Endothelial cell of umbilical vein (primary cell): ENCODE results near the gene USE1. TPM values are rescaled to one million over a fixed set of nuclear protein-coding genes. Genes with fewer than 3 reads are reported as not detected.

Experiments
- BruUV-seq: library from RNA; stranded (reverse); fragments of 400-500 nt; replicated peaks from 2 replicates; lab custom pipeline; 2021; lab: Mats Ljungman, UMichigan
- CTCF ChIA-PET: fragments of 300-600, 350-600 bp; sonication (Branson Sonifier 250); formaldehyde crosslinking; loops from one replicate; lab custom pipeline; 2021; ENCODE audit warnings: antibody characterized with exemption, inconsistent platforms; lab: Charles Lee
- POLR2A ChIA-PET: fragments of 300-600, 350-600 bp; sonication (Branson Sonifier 250); formaldehyde crosslinking; loops from one replicate; lab custom pipeline; 2021; ENCODE audit warnings: antibody characterized with exemption, inconsistent platforms; lab: Charles Lee
- DNase-seq: peaks from one replicate; pipeline ENCODE4 v3.0.0-alpha.2; 2011; ENCODE audit warnings: low read depth, low spot score
- FAIRE-seq: peaks from 2 replicates; lab custom pipeline; 2011; peaks lifted over from hg19 to GRCh38; lab: Jason Lieb, UNC
- H2AFZ ChIP-seq: 2 replicates; pipeline ENCODE4 v1.6.0; 2012; ENCODE audit warnings: low read depth, low read length, control low read depth, inconsistent platforms
- H3K27ac ChIP-seq: 2 replicates; pipeline ENCODE4 v1.5.1; 2011; ENCODE audit warnings: low read depth, mild to moderate bottlenecking, control low read depth, low read length, moderate library complexity; ENCODE audit not compliant: insufficient read depth
- H3K27me3 ChIP-seq, 2 experiments: 2 replicates each; pipeline versions ENCODE4 v1.6.0 to v1.6.1; 2011; ENCODE audit warnings: low read length in 2 of 2, mixed read lengths in 1 of 2; ENCODE audit not compliant: control insufficient read depth in 2 of 2, insufficient read depth in 2 of 2
- H3K36me3 ChIP-seq, 2 experiments: 2 replicates in 1 of 2; 3 replicates in 1 of 2; pipeline ENCODE4 v1.5.1; 2011; ENCODE audit warnings: low read length in 2 of 2, mild to moderate bottlenecking in 1 of 2, moderate library complexity in 1 of 2; ENCODE audit not compliant: control insufficient read depth in 2 of 2, insufficient read depth in 2 of 2; ENCODE audit errors: extremely low read depth in 1 of 2
- H3K4me1 ChIP-seq: 3 replicates; pipeline ENCODE4 v1.5.1; 2011; ENCODE audit warnings: mild to moderate bottlenecking, low read length; ENCODE audit not compliant: control insufficient read depth, insufficient read depth; ENCODE audit errors: extremely low read depth
- H3K4me2 ChIP-seq: 2 replicates; pipeline ENCODE4 v1.6.1; 2011; ENCODE audit warnings: low read length, control low read depth, mixed read lengths; ENCODE audit not compliant: insufficient read depth
- H3K4me3 ChIP-seq, 3 experiments: fragments of 200-600 bp in 1 of 3; sonication (generic), shearing (Covaris generic) in 1 of 3; replicated peaks in 1 of 3; 2 replicates each; pipeline ENCODE4 v1.5.1; 2011 to 2016; ENCODE audit warnings: control low read depth in 3 of 3, low read length in 3 of 3, mild to moderate bottlenecking in 2 of 3, inconsistent platforms in 1 of 3, low read depth in 1 of 3, moderate library complexity in 1 of 3; ENCODE audit not compliant: insufficient read depth in 1 of 3
- H3K79me2 ChIP-seq: 2 replicates; pipeline ENCODE4 v1.6.0; 2012; ENCODE audit warnings: low read length, inconsistent platforms; ENCODE audit not compliant: control insufficient read depth, insufficient read depth
- H3K9ac ChIP-seq: replicated peaks from 2 replicates; pipeline ENCODE3; 2011; ENCODE audit warnings: low read length, control low read depth; ENCODE audit not compliant: insufficient read depth; ENCODE audit errors: extremely low read depth
- H3K9me1 ChIP-seq: replicated peaks from 3 replicates; pipeline ENCODE4 v1.6.0; 2011; ENCODE audit warnings: mild to moderate bottlenecking, low read length; ENCODE audit not compliant: control insufficient read depth, insufficient read depth; ENCODE audit errors: extremely low read depth
- H3K9me3 ChIP-seq: replicated peaks from 2 replicates; pipeline ENCODE4 v1.5.1; 2012; ENCODE audit warnings: low read length, inconsistent platforms; ENCODE audit not compliant: control insufficient read depth, insufficient read depth
- H4K20me1 ChIP-seq: replicated peaks from 2 replicates; pipeline ENCODE3; 2011; ENCODE audit warnings: mild to moderate bottlenecking, low read length; ENCODE audit not compliant: control insufficient read depth, insufficient read depth; ENCODE audit errors: extremely low read depth
- EZH2 ChIP-seq: IDR thresholded peaks from 2 replicates; pipeline ENCODE4 v1.6.1; 2012; ENCODE audit warnings: borderline replicate concordance, low read depth, mild to moderate bottlenecking, moderate library complexity, low read length, inconsistent platforms; ENCODE audit not compliant: severe bottlenecking
- FOS ChIP-seq: IDR thresholded peaks from 2 replicates; pipeline ENCODE4 v1.6.1; 2011; ENCODE audit warnings: mild to moderate bottlenecking, low read length, moderate library complexity, borderline replicate concordance; ENCODE audit not compliant: insufficient read depth
- GATA2 ChIP-seq: IDR thresholded peaks from 2 replicates; pipeline ENCODE4 v1.7.0; 2011; ENCODE audit warnings: low read depth, mild to moderate bottlenecking, moderate library complexity, mixed read lengths, low read length; ENCODE audit not compliant: insufficient read length, insufficient read depth
- JUN ChIP-seq: IDR thresholded peaks from 2 replicates; pipeline ENCODE4 v1.6.1; 2011; ENCODE audit warnings: borderline replicate concordance, low read depth; ENCODE audit not compliant: insufficient read length, insufficient read depth
- MYC ChIP-seq: IDR thresholded peaks from one replicate; pipeline ENCODE4 v1.6.1; 2011; ENCODE audit warnings: mild to moderate bottlenecking, low read depth, low read length
- POLR2A ChIP-seq: IDR thresholded peaks from 2 replicates; pipeline ENCODE4 v1.6.1; 2012; ENCODE audit warnings: low read depth, mild to moderate bottlenecking, control low read depth, low read length
- POLR2AphosphoS5 ChIP-seq: IDR thresholded peaks from 2 replicates; pipeline ENCODE4 v1.6.1; 2012; ENCODE audit warnings: low read depth, mild to moderate bottlenecking, control low read depth, low read length, moderate library complexity; ENCODE audit not compliant: insufficient read depth
- dilution Hi-C: fragments of 300-500 bp; cut with MboI; formaldehyde crosslinking; loops from one replicate; pipeline ENCODE4 v1.15.0; 2019; ENCODE audit warnings: low sequenced_read_pairs; ENCODE audit not compliant: extremely low pct_ligation_motif_present
- intact Hi-C: fragments of 100-400 bp; cut with micrococcal nuclease; formaldehyde crosslinking; loops from one replicate; pipeline ENCODE4 v1.10.0; 2022
- polyA plus RNA-seq, 4 experiments: library from polyadenylated mRNA; depleted of rRNA in 3 of 4; stranded (reverse) in 3 of 4; unstranded in 1 of 4; fragments of >200 nt; gene quantifications; 2 replicates each; pipeline versions ENCODE4 v1.2.1 to v1.2.3, GENCODE V29; 2011 to 2012; ENCODE audit warnings: missing spikeins in 1 of 4
- total RNA-seq: library from RNA; stranded (reverse); gene quantifications from 2 replicates; pipeline ENCODE4 v1.2.3, GENCODE V29; 2021
- TF ChIP-seq, protein P1 (sequence below), 2 donors: IDR thresholded peaks; 1 replicate in 1 of 2; 2 replicates in 1 of 2; pipeline ENCODE4 v1.5.1; 2011; ENCODE audit warnings: low read length in 2 of 2, mild to moderate bottlenecking in 2 of 2, moderate library complexity in 2 of 2, control low read depth in 1 of 2, inconsistent platforms in 1 of 2, low read depth in 1 of 2; ENCODE audit not compliant: insufficient read depth in 1 of 2; ENCODE audit errors: extremely low read depth in 1 of 2
- TF ChIP-seq, protein P2 (sequence below): IDR thresholded peaks from 2 replicates; pipeline ENCODE4 v1.6.1; 2011; ENCODE audit not compliant: insufficient read depth, insufficient read length

The USE1 gene
- total and polyA plus RNA-seq, 2 donors (not counting 3 experiments of a cell fraction or from before 2014, with no cell fraction given): 21.3 to 27.6 TPM

GRCh38 chr19:17243211-17243829, 28.2 kb downstream of the USE1 start:
- POLR2A ChIA-PET: no interaction called here
- FAIRE-seq (no peak), DNase-seq (no peak)
- no peaks in the 10 kb centered on the region for H3K36me3 ChIP-seq
- H3K9me1 ChIP-seq: no peaks in the 10 kb centered on the region
- dilution Hi-C loops (no loop called here), intact Hi-C loops (no loop called here)
- H3K4me3 ChIP-seq: peak overlapping the region; percentile 65 to 84 (median 74)
- peaks cover 27% of the 10 kb centered on the region for H3K79me2 ChIP-seq
- H3K4me2 ChIP-seq: peak overlapping the region; percentile 81
- H3K9ac ChIP-seq: peak overlapping the region; percentile 51
- H4K20me1 ChIP-seq: no peaks in the 10 kb centered on the region
- no peak overlapping the region for H3K27ac ChIP-seq
- no peaks in the 10 kb centered on the region for H3K9me3 ChIP-seq
- no peak for TF ChIP-seq GATA2
- no peak for TF ChIP-seq EZH2
- no peak for TF ChIP-seq JUN
- TF ChIP-seq FOS: no peak
- TF ChIP-seq, protein P1, sequence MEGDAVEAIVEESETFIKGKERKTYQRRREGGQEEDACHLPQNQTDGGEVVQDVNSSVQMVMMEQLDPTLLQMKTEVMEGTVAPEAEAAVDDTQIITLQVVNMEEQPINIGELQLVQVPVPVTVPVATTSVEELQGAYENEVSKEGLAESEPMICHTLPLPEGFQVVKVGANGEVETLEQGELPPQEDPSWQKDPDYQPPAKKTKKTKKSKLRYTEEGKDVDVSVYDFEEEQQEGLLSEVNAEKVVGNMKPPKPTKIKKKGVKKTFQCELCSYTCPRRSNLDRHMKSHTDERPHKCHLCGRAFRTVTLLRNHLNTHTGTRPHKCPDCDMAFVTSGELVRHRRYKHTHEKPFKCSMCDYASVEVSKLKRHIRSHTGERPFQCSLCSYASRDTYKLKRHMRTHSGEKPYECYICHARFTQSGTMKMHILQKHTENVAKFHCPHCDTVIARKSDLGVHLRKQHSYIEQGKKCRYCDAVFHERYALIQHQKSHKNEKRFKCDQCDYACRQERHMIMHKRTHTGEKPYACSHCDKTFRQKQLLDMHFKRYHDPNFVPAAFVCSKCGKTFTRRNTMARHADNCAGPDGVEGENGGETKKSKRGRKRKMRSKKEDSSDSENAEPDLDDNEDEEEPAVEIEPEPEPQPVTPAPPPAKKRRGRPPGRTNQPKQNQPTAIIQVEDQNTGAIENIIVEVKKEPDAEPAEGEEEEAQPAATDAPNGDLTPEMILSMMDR (IDR thresholded peaks at IDR 0.05; ENCODE audit: extremely low read depth in 1 of 2, insufficient read depth in 1 of 2, low read depth in 1 of 2, low read length in 2 of 2): no peak
- TF ChIP-seq, protein P2, sequence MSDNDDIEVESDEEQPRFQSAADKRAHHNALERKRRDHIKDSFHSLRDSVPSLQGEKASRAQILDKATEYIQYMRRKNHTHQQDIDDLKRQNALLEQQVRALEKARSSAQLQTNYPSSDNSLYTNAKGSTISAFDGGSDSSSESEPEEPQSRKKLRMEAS: no peak
- no peak for TF ChIP-seq POLR2AphosphoS5
- no peak for TF ChIP-seq MYC
- TF ChIP-seq POLR2A: no peak
- H2AFZ ChIP-seq: no peak overlapping the region
- H3K27me3 ChIP-seq: no peaks in the 10 kb centered on the region
- no TSS peak for BruUV-seq
- H3K4me1 ChIP-seq: peaks cover 20% of the 10 kb centered on the region
- CTCF ChIA-PET: interaction anchor here (0.9 to 1.8 kb wide), 4 partner anchors 8 to 38 kb away, joined by 3 to 13 read pairs (median 4); partner anchors contain the start of gene OCEL1
